LNCAP (cell line): ENCODE measurements around the gene NUP37.

ENCODE experiments used
- TF ChIP-seq, protein P1 (sequence below): fragments of 450-650 bp; IDR thresholded peaks from 2 replicates; pipeline ENCODE4 v1.5.1; 2017; ENCODE audit warnings: mild to moderate bottlenecking

The NUP37 gene

DNA sequence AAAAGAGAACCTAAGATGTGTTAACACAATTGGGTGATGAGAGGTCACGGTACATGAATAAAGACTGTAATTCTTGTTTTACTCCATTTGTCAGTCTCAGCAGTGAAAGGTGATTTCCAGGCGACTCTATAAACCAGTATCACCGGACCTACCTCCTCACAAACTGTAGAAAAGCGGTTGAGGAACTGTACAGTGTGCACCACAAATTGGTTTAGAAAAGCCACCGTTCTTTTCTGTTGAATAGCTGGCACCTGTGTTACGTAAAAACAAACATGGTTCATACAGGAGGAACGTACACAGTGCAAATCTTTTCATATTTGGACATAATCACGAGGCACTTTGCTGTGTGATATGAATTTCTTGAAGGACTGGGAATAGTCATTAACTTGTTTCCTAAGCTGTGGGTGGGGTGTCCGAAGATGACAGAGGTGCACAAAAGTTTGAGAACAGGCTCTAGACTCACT, 58.8 kb downstream of the NUP37 start:
- TF ChIP-seq, protein P1, sequence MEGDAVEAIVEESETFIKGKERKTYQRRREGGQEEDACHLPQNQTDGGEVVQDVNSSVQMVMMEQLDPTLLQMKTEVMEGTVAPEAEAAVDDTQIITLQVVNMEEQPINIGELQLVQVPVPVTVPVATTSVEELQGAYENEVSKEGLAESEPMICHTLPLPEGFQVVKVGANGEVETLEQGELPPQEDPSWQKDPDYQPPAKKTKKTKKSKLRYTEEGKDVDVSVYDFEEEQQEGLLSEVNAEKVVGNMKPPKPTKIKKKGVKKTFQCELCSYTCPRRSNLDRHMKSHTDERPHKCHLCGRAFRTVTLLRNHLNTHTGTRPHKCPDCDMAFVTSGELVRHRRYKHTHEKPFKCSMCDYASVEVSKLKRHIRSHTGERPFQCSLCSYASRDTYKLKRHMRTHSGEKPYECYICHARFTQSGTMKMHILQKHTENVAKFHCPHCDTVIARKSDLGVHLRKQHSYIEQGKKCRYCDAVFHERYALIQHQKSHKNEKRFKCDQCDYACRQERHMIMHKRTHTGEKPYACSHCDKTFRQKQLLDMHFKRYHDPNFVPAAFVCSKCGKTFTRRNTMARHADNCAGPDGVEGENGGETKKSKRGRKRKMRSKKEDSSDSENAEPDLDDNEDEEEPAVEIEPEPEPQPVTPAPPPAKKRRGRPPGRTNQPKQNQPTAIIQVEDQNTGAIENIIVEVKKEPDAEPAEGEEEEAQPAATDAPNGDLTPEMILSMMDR = no peak

DNA sequence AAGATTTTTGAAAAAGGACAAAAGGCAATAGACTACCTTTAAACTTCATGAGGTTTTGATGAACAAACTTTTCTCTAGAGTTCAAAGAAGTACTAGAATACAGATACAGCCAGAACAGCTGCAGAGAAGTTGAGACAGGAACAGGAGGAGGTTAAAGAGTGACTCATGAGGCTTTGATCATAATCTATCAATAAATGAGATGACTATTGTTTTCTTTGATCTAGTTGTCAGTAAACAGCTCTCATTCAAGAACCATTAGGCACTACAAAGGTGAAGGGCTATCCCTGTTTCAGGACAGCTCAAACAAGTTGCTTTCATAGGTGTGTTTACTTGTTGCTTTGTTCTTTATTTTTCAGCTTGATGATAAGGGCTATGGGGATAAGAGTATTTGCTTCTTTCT, 60.6 kb downstream of the NUP37 start:
- TF ChIP-seq, protein P1 = no peak

DNA sequence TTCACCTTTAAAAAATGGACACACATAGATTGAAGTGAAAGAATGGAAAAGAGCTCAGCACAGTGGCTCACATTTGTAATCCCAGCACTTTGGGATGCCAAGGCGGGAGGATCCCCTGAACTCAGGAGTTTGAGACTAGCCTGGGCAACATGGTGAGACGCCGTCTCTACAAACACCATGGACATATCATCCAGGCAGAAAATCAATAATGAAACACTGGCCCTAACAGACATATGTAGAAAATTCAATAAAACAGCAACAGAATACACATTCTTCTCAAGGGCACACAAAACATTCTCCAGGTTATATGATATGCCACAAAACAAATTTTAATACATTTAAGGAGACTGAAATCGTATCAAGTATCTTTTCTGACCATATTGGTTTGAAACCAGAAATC, 65.6 kb downstream of the NUP37 start:
- TF ChIP-seq, protein P1 = no peak

DNA sequence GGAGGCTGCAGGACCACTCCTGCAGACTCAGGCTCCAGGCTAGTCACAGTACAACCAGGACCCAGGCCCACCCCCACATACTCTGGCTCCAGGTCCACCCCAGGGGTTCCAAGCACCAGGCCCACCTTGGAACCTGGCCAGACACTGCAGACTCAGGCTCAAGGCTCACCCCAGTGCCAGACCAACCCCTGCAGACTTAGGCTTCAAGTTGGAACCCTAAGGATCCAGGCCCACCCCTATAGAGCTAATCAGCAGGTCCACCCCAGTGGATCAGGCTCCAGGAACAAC, 66.9 kb downstream of the NUP37 start:
- TF ChIP-seq, protein P1 = no peak

DNA sequence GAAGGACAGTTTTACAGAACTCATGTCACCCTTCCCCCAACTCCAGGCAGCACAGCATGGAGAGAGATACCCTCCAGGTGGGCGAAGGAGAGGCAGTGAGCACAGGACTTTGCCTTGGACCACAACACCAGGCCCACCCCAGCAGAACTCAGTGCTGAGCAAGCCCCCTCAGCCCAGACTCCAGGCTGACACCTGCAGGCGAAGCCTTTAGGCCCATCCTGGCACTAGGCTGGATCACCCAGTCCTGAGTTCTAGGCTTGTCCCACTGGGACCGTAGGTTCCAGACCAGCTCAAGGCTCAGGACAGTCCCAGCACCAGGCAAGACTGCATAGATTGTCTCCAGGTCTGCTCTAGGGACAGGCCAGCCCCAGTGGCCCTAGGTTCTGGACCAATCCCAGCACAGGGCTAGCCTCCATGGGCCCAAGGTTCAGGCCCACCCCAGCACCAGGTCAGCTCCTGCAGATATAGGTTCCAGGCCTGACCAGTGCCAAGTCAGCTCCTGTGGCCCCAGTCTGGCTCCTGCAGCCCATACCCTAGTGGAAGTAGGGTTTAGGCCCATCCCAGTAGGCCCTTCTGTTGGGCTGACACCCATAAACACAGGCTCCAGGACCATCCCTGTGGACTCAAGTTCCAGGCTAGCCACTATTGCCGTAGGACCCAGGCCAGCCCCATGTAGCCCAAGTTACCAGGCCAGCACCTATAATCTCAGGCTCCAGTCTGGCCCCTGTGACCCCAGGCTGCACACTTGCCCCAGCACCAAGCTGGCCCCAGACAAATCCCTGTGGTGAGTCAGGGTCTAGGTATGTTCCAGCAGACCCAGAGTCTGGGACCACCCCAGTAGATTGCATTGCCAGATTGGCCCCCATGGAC, 67.5 kb downstream of the NUP37 start:
- TF ChIP-seq, protein P1 = no peak; the same call in 1 of the 2 replicates

DNA sequence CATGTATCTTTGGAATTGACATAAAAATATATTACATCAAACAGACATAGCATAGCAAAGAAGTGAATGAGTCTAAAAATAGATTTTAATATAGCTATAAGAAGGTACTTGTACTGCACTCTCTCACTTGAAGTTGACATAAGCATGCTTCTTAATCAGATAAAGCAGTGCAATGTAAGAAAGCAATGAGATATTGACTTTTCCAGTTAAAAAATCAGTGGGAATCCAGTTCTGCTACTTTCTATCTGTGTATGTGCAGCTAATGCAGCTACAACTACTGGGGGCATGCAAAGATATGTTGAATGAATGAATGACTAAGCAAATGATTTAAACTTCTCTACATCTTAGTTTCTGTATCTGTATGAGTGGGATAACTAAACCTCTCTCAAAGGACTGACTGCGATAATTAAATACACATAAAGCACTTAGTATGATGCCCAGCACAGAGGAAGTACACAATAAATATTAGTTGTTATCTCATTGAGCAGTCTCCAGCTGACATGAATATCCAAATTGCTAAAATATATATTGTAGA, 68.4 kb downstream of the NUP37 start:
- TF ChIP-seq, protein P1 = no peak

DNA sequence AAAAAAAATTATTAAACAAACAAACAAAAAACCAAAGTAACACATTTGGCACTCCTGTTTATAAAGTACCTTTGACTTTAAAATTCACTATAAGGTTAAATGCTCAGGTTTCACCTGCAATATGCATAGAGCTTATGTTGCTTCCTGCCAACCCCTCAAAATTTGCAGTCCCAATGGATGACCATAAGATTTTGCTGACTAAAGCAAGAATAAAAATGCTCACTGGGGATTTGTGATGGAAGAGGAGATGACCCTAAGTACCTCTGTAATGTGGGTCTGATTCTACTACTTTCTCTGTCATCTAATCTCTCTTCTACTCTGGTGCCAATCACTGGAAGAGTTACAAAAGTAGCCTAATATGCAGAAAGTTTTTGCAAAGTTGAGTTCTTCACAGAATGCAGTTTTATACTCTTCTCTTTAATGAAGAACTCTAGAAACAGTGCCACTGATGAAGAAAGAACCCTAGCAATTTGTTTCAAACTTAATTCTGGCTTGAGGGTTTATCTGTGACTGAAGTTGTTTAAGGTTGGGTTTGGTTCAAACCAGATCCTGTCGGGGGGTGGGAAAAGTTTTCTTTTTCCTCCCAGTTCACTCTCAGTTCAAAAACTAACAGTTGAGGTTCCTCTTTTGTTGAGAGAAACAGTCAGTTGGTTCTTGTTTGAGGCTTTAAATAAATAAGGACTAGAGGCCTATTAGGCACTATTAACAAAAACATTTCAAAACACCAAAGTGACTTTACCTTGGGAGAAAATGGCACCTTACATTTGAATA, 69.1 kb downstream of the NUP37 start:
- TF ChIP-seq, protein P1 = no peak
